Peyer's patch (tissue), 4 donors: ENCODE measurements around the gene MMP10. TPM values are rescaled to one million over a fixed set of nuclear protein-coding genes. Genes with fewer than 3 reads are reported as not detected.

ENCODE experiments used
- DNase-seq, 3 donors: peaks; one replicate each; pipeline ENCODE4 v3.0.0-alpha.2; 2017 to 2019
- H3K27ac ChIP-seq, 4 donors: fragments of 200-600 bp; sonication (generic); one replicate each; pipeline ENCODE4 v1.5.1; 2016 to 2019
- H3K27me3 ChIP-seq, 2 donors: fragments of 200-600 bp; sonication (generic); one replicate each; pipeline ENCODE4 v1.5.1; 2019
- H3K36me3 ChIP-seq, 3 donors: fragments of 200-600 bp; sonication (generic); one replicate each; pipeline ENCODE4 v1.5.1; 2016 to 2019
- H3K4me1 ChIP-seq, 4 donors: fragments of 200-600 bp; sonication (generic); one replicate each; pipeline ENCODE4 v1.5.1; 2016 to 2019
- H3K4me3 ChIP-seq, 4 donors: fragments of 200-600 bp; sonication (generic); 1 replicate in 3 of 4; 2 replicates in 1 of 4; pipeline ENCODE4 v1.5.1; 2016 to 2019; ENCODE audit warnings: mild to moderate bottlenecking in 1 of 4
- H3K9me3 ChIP-seq, 4 donors: fragments of 200-600 bp; sonication (generic); one replicate each; pipeline ENCODE4 v1.5.1; 2016 to 2019; ENCODE audit warnings: mild to moderate bottlenecking in 1 of 4
- POLR2A ChIP-seq, 2 donors: fragments of 450-650 bp; IDR thresholded peaks; one replicate each; pipeline ENCODE4 v1.5.1; 2017; ENCODE audit warnings: antibody characterized with exemption in 2 of 2, mild to moderate bottlenecking in 2 of 2, moderate library complexity in 2 of 2
- total RNA-seq, 4 donors: library from RNA; depleted of rRNA; stranded (reverse); fragments of >200 nt; gene quantifications; one replicate each; pipeline ENCODE4 v1.1.0, GENCODE V29; 2016
- TF ChIP-seq, protein P1 (sequence below), 6 experiments: fragments of 450-650 bp in 4 of 6; fragments of 200-600 bp in 2 of 6; sonication (generic) in 1 of 6; IDR thresholded peaks; one replicate each; pipeline ENCODE4 v1.5.1; 2017 to 2019; ENCODE audit warnings: antibody characterized with exemption in 6 of 6, mild to moderate bottlenecking in 3 of 6, moderate library complexity in 1 of 6

MMP10 gene
- total RNA-seq, 4 donors from 2014 or later = 0.54 TPM; not detected in 3

- TF ChIP-seq, protein P1, sequence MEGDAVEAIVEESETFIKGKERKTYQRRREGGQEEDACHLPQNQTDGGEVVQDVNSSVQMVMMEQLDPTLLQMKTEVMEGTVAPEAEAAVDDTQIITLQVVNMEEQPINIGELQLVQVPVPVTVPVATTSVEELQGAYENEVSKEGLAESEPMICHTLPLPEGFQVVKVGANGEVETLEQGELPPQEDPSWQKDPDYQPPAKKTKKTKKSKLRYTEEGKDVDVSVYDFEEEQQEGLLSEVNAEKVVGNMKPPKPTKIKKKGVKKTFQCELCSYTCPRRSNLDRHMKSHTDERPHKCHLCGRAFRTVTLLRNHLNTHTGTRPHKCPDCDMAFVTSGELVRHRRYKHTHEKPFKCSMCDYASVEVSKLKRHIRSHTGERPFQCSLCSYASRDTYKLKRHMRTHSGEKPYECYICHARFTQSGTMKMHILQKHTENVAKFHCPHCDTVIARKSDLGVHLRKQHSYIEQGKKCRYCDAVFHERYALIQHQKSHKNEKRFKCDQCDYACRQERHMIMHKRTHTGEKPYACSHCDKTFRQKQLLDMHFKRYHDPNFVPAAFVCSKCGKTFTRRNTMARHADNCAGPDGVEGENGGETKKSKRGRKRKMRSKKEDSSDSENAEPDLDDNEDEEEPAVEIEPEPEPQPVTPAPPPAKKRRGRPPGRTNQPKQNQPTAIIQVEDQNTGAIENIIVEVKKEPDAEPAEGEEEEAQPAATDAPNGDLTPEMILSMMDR (IDR thresholded peaks at IDR 0.05) = no peak
- no peak for TF ChIP-seq POLR2A (IDR thresholded peaks at IDR 0.05)
- no peaks in the 10 kb centered on the region for H3K36me3 ChIP-seq
- no peak overlapping the region for H3K27ac ChIP-seq
- H3K4me3 ChIP-seq = no peak overlapping the region
- DNase-seq = no peak
- no peaks in the 10 kb centered on the region for H3K9me3 ChIP-seq
- no peaks in the 10 kb centered on the region for H3K4me1 ChIP-seq
- peaks cover 0 to 4% of the 10 kb centered on the region in 2 donors for H3K27me3 ChIP-seq
These were observed 10.2 kb downstream of the MMP10 start for GRCh38 chr11:102770191-102770590.

DNA sequence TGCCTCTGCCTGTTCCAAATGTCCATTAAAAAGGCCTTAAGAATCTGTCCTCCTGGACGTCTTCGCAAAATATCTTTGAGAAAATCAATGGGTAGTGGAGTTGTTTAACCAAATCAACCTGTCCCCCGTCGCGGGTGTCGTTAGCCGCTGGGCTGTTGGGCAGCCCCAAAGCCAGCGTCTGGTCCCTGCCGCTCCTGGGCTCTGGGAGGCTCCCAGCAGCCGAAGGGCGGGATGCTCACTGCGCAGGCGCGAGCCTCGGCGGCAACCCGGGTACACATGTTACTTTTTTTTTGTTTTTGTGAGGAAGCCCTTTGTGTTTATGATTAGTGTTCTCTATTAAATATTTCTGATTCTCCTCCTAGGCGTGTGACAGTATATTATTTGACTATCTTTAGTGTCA is 12.6 kb downstream of the MMP10 start:
- Histone ChIP-seq H3K27me3 (peaks cover 0 to 4% of the 10 kb centered on the region in 2 donors), H3K4me3 (no peak overlapping the region), H3K27ac (no peak overlapping the region), H3K9me3 (no peaks in the 10 kb centered on the region), H3K36me3 (no peaks in the 10 kb centered on the region), H3K4me1 (no peaks in the 10 kb centered on the region)
- no peak for TF ChIP-seq POLR2A (IDR thresholded peaks at IDR 0.05)
- TF ChIP-seq, protein P1 (IDR thresholded peaks at IDR 0.05) = no peak
- DNase-seq = no peak

DNA sequence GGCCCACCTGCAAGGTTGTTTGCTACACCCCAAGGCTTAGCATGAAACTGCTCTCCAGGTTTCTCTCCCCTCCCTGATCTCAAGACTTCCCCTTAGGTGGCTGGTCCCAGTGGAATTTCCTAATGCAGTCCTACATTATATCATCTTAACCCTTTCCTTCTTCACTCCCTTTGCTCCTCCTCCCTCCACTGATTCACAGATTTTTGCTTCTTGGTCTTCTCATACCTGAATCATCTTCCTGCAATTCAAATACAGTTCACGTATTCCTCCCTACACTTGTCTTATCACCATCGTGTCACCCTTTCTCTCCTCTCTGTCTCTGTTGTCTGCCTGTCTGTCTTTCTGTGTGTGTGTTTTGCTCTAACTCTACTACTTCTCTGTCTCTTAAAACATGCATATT is 17.0 kb downstream of the MMP10 start:
- TF ChIP-seq, protein P1 (IDR thresholded peaks at IDR 0.05) = no peak
- TF ChIP-seq POLR2A (IDR thresholded peaks at IDR 0.05) = no peak
- Histone ChIP-seq H3K36me3 (no peaks in the 10 kb centered on the region), H3K27ac (no peak overlapping the region), H3K4me1 (no peaks in the 10 kb centered on the region), H3K9me3 (no peaks in the 10 kb centered on the region), H3K4me3 (no peak overlapping the region), H3K27me3 (peaks cover 0 to 4% of the 10 kb centered on the region in 2 donors)
- DNase-seq = no peak

DNA sequence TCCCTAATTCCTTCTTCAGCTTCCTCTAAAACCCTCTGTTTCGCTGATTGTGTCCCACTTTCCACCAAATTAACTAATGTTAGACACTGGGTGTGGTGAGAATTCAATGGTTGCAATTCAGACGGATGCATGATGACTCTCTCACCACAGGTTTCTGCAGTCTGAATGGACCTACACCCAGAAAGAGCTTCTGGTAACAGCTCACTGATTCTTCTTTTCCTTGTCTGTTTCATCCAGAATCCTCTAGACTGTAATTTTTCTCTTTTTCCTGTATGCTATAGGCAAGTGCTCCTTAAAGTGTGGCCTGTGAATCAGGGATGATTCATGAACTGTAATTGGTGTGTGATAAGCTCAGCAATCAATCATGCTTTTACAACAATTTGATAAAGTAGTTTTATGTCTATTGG is 18.1 kb downstream of the MMP10 start:
- Histone ChIP-seq H3K9me3 (no peaks in the 10 kb centered on the region), H3K27ac (no peak overlapping the region), H3K4me3 (no peak overlapping the region), H3K27me3 (peaks cover 0 to 4% of the 10 kb centered on the region in 2 donors), H3K36me3 (no peaks in the 10 kb centered on the region), H3K4me1 (no peaks in the 10 kb centered on the region)
- no peak for DNase-seq
- TF ChIP-seq POLR2A (IDR thresholded peaks at IDR 0.05) = no peak
- TF ChIP-seq, protein P1 (IDR thresholded peaks at IDR 0.05) = no peak

DNA sequence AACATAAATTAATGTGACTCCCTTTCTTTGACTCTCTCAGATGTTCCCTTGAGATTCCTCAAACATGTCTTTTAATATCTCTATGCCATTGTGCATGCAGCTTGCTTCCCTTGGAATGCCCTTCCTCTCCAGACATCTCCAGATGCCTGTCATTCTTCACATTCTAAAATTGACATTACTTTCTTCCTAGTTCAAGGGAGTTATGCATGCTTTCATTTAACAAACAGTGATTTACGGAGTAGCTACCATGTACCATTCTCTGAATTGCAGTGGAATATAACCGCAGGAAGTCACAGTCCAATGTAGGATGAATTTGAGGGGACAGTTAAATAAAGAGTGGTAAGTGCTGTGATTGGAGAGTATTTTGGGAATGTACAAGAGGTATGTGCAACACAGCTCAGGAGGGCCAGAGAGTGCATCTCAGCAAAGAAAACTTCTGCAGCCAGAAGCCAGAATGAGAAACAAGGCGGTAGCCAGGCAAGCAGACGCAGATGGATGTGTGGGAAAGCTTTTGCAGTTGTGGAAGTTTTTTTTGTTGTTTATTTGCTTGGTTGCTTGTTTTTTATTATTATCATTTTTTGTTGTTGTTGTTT is 18.7 kb downstream of the MMP10 start:
- no peaks in the 10 kb centered on the region for H3K27me3 ChIP-seq
- no peaks in the 10 kb centered on the region for H3K9me3 ChIP-seq
- no peak overlapping the region for H3K27ac ChIP-seq
- H3K4me3 ChIP-seq = no peak overlapping the region
- no peak for TF ChIP-seq POLR2A (IDR thresholded peaks at IDR 0.05)
- TF ChIP-seq, protein P1 (IDR thresholded peaks at IDR 0.05) = no peak
- no peak for DNase-seq
- no peaks in the 10 kb centered on the region for H3K4me1 ChIP-seq
- no peaks in the 10 kb centered on the region for H3K36me3 ChIP-seq
